CD4-positive, alpha-beta T cell treated with Interleukin-12 subunit alpha and Interleukin-12 subunit beta, for 1 hour (primary cell): Measurements from ENCODE around the gene MYO3B.
"Not testable (repeated sequence)": the region's sequence is repeated elsewhere in the genome, so short reads cannot be mapped to it uniquely, and the experiment has no call there.

Experiments used
- DNase-seq: peaks from one replicate; pipeline ENCODE4 v3.0.0-alpha.2; 2020

MYO3B gene

DNA sequence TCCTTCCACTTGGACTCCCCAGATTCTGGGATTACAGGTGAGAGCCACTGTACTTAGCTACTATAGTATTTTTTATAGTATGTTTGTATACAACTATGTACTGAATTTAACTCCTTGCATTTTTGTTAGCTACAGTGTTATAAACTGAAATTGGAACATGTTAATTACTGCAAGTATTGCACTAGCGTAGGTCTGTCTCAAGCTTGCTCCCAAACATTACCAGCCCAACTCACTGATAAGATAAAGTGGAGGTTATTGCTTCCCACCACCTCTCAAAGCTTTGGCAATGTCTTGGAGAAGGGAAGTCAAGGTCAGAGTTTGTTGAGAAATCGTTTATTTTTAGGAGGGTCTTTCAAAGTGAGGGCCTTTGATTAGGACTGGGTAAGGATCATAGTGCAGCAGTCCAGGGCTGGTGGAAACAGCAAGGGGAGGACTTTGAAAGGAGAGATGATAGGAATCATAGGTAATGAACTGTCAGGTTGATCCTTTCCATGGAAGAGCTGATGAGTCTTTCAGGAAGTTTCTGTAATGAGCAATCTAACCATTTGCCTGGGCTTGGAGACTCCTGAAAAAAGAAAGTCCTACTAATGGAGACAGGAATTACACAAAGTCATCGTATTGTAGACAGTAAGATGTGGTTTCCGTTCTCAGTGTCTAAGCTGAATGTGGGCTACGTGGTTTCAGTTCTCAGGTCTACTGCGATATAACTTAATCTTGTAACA lies 257.1 kb downstream of the MYO3B start:
- peak; percentile 39 for DNase-seq

DNA sequence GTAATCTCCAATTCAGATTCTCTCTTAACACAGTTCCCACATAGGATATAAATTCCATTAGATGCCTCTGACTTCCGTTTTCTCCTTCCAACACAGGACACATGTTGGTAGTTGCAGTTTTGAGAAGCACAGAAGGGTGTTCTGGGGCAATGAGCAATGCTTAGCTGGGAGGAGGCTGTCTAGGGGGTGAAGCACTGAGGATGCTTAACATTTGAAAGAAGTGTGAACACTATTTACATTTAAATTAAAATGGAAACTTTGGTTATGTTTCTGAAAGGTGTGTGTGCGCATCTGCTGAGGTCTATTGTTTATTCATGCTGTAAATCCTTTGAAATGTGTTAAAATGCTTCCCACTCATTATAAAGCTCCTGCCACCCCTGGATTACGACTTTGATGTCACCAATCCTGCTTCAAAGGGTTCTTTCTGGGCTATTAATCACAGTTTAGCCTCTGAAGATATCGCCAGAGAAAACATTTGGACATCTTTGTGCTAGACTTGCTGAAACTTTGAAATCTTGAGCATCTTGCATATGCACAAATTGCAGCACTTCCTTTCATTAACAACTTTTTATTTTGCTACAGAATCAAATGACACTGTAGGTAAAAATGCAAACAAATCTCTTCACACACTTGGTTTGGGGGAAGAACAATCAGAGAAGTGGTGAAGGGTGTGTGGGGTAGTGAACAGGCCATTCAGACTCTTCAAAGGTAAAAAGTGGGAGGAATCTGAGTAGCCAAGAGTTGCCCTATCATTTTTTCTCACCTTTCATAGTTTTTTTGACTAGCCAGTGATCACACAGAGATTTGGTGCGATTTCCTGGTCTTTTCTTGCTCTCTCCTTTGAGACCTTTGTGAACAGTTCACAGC lies 258.4 kb downstream of the MYO3B start:
- no peak for DNase-seq

DNA sequence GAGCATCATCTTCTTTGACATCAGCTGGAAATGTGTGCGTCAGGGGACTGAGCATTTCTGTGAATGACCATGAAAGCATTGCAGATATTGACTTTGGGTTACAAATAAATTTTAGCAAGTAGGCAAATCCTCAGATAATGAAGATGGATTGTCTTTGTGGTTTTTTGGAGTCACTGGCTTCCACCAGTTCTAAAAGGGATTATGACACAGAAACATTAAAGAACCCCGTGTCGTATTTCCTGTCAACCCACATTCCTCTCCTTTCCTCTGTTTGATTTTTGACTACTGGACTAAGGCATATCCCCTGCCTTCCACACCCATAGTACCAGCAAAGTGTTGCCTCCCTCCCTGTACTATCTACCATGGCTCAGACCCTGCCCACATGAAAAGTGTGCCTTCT lies 268.1 kb downstream of the MYO3B start:
- DNase-seq, result no peak

DNA sequence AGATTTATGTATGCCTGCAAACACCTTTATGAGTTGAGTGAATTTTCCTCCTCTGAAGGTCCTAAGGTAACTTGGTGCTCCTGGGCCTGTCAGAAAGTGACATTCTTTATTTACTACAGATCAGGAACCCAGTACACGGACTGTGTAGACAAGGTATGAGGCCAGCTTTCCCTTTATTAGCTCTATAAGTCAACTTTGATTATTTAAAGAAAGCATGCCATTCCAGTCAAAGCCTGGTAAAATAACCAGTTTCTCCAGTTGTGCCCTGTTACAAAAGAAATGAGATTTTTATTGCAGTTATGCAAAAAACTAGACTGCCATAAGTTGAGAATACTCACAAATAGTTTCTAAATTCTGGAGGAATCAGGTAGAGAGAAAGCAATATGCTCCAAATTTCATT lies 271.1 kb downstream of the MYO3B start:
- DNase-seq, result no peak

DNA sequence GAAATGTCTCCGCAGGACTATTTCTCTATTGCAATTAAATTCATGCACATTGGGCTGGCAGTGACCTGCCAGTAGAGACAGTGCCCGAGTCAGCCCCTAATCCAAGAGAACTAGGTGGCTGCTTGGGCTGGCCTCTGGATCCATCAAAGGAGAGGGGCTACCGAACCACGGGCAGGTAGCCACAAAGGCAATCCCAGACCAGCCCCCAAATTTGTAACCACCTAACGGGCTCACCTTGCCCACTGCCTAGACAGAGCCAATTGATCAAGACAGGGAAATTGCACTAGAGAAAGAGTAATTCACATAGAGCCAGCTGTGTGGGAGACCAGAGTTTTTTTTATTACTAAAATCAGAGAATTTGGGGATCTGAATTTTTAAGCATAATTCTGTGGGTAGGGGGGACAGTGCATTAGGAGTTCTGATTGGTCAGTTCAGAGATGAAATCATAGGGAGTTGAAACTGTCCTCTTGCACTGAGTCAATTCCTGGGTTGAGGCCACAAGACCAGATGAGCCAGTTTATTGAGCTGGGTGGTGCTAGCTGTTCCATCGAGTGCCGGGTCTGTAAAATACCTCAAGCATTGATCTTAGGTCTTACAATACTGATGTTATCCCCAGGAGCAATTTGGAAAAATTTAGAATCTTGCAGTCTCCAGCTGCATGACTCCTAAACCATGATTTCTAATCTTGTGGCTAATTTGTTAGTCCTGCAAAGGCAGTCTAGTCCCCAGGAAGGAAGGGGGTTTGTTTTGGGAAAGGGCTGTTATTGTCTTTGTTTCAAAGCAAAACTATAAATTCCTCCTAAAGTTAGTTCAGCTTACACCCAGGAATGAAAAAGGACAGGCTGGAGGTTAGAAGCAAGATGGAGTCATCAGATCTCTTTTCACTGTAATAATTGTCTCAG lies 276.8 kb downstream of the MYO3B start:
- DNase-seq, result no peak

DNA sequence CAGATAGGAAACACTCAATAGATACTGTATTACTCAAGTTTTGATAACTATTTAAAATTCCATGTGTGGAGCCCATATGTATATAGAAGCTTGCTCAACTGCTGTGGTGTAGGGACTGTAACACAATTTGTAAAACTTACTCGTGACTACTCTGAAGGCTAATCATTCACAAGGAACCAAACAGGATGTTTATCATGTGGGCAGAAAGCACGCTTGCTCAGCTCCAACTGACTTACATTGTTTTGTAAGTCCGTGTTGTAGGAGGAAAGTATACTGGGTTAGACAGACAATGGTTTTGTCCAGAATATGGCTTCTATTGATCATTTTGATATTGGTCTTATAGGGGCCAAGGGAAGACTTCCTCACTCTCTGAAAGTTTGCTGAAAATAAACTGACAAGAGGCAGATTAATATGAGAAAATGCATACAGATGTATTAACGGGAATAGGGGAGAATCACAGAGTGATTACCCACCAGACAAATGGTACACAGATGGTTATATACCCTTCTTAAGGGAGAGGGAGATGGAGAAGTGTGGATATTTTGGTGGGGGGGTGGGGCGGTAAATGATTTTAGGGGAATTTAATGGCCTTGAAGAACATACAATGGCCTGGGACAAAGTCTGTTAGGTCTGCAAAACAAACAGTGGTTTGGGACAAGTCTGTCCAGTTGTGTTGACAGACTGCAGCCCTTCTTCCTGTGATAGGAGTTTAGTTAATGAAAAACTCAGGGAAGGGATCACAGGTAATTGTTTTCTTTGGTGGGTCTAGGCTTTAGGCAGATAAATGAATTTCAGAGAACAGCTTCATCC lies 277.9 kb downstream of the MYO3B start:
- DNase-seq, result no peak

DNA sequence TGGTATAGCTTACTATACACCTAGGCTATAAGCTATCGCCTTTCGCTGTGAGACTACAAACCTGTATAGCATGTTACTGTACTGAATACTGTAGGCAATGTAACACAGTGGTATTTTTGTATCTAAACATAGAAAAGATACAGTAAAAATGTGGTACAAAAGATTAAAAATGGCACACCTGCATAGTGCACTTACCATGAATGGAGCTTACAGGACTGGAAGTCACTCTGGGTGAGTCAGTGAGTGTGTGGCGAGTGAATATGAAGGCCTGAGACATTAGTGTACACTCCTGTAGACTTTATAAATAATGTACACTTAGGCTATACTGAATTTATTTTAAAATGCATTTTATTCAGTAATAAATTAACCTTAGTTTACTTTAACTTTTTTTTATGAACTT lies 279.0 kb downstream of the MYO3B start:
- no peak for DNase-seq

DNA sequence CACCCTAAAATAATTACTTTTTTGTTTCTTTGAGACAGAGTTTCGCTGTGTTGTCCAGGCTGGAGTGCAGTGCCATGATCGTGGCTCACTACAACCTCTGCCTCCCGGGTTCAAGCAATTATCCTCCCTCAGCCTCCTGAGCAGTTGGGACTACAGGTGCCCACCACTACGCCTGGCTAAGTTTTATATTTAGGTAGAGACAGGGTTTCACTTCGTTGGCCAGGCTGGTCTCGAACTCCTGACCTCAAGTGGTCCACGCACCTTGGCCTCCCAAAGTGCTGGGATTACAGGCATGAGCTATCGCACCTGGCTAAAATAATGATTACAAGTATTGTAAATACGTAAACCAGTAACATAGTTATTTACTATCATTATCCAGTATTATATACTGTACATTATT lies 279.8 kb downstream of the MYO3B start:
- DNase-seq, result no peak

DNA sequence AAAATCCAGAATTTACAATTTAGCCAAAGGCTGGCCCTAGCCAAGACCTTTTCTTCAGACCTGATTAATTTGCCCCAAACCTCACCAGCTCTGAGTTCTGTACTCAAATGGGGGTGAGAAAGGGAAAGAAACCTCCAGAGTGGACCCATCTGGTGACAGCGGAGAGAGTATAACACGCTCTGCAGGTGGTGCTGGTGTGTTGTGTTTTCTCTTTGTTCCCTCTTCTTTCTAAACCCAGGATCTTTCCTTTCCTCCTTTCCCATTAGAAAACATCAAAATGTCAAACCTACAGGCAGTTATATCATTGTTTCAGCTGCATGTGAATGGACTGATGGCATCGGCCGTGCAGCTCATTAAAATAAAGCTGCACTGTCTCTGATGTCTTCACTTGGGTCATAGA lies 283.9 kb downstream of the MYO3B start:
- no peak for DNase-seq

DNA sequence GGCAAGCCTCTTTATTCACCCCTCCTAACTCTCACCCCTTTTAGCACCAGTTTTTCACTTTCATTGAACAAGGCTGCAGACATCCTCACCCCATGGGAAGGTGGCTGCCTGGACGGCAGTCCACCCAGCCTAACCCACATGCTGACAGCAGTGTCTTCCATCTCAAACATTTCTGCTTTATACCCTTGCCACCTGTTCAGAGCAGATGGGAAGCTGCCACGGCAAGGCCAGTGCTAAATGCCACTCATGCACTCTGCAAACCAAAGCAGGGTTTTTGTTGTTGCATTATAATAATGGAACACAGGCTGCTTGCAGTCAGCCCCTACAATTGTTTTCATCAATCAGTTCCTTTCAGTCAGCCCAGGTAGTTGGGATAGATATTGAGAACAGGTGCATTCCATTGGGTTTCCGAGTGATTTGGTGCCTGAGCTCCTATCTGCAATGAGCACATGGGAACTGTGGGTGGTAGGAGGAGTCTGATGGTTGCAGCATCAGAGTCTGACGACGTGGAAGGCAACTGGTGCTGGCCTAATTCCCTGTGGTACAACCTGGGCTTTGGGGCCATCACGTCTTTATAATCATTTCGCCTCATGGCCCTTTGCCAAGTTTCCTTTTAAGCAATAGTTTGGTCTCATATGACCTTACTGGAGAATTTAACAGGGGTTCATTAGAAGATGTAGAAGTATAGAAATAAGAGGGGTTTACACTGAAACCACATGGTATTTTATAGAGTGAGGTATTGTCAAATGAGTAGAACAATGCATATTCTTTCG lies 284.7 kb downstream of the MYO3B start:
- DNase-seq, result no peak

DNA sequence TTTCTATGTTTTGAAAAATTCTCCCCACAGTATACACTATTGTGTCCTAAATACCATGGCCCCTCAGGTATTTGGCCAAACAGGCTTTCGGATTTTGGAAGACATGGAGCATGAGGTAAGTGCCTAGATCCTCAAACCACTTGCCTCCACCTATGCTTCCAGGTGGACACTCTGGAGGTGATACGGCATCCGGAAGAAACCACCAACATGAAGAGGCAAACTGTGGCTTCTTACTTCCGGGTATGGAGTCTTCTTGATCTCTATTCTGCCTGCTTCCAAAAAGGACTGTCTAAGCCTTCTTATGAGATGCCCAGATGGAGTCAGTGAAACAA lies 285.2 kb downstream of the MYO3B start:
- DNase-seq, result no peak

DNA sequence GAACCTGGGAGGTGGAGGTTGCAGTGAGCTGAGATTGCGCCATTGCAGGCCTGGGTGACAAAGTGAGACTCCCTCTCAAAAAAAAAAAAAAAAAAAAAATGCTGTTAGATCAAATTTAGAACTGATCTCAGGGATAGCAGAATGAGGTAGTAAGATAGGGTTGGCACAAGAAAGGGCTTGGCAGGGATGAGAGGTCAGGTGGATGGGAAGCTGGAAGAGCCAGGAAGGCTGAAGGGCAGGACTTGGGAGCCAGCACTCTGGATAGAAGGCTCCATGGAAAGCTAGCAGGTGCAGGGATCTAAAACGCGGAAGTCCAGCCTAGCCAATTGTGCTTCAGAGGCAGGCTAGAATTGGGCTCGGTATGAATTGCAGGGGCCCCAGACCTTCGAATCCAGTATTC lies 286.3 kb downstream of the MYO3B start:
- DNase-seq, result no peak

DNA sequence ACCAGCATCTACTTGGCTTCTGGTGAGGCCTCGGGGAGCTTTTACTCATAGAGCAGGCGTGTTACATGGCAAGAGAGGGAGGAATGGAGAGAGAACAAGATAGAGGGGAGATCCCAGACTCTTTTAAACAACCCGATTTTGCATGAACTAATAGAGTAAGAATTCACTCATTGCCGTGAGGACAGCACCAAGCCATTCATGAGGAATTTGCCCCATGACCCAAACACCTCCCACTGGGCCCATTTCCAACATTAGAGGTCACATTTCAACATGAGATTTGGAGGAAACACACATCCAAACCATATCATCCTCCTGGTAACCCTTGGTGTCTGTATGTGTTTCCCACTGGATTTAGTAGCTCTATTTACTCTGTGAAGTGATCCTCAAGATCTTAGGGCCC lies 287.3 kb downstream of the MYO3B start:
- DNase-seq, result no peak

DNA sequence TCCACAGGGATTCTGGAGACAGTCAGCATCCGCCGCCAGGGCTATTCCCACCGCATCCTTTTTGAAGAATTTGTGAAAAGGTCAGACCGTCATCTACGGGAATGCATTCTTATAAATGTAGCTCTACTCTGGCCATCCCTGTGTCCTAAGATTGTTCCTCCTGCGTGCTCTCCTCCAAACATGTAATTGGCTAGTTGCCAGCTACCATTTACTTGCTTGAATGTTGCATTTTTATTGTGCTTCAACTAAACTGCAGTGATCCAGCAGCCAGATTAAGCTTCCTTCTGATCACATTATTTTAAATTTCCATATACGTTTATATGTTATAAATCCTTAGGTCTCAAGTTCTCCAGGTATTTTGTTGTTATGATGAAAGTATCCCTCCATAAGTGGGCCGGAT lies 288.7 kb downstream of the MYO3B start:
- DNase-seq, result no peak

DNA sequence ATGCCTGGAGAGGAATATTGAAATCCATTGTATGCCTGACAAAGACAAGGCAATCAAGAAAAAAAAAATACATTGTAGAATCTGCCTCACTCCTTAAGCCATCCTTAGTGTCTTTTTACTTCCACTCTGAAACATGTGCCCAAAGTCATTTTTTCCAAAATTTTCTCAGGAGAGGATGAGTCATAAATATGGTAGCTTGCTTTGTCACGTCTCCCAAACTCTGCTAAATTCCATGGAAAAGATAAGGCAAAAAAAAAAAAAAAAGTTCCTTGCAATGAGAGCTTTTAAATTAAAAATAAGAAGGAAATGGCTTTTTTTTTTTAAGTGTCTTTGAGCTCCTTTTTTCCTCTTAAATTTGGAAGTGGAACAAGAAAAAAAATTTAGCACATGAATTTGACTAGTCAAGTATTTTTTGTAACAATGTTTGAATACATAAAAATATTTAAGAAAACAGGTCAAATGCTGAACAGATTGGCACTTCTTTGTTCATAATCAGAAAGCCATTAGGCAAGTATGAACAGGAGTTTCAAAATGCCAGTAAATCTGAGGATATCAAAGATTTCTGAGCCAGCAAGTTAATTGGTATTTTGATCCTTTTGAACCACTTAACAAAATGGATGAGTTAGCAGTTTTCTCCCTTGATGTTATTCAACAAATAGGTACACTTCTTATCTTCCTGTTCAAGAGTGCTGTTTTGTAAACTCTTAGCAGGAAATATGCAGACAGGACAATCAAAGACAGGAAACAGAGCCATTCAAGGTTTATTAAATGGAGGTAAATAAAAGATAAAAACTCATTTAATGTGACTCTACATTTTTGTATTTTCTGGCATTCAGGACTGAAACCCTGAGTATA lies 289.8 kb downstream of the MYO3B start:
- DNase-seq, result no peak

DNA sequence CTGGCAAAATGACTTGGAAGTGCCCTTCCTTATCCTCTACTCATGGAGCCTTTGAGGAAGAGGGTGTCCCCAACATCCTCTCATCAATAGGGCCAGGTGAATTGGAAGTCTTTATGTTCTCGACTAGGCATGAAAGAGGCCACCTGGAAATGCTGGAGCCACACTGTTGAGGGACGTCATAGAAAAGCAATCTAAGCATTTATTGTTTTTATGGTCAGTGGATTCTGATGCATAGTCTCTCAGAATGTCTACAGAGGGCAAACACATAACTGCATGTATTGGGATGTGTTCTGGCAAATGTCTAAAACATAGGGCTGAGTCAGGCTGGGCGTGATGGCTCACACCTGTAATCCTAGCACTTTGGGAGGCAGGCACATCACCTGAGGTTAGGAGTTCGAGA lies 290.6 kb downstream of the MYO3B start:
- no peak for DNase-seq

DNA sequence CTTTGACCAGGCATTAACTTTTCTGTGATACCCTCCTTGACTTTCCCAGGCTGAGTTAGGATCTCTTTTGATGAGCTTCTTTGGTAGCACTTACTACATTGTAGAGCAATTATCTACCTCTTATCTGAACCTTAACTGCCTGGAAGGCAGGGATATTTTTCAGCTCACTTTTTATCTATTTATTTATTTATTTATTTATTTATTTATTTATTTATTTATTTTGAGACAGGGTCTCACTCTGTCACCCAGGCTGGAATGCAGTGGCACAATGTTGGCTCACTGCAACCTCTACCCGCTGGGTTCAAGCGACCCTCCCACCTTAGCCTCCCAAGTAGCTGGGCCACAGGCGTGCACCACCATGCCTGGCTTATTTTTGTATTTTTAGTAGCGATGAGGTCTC lies 294.6 kb downstream of the MYO3B start:
- DNase-seq, result not testable (repeated sequence)

DNA sequence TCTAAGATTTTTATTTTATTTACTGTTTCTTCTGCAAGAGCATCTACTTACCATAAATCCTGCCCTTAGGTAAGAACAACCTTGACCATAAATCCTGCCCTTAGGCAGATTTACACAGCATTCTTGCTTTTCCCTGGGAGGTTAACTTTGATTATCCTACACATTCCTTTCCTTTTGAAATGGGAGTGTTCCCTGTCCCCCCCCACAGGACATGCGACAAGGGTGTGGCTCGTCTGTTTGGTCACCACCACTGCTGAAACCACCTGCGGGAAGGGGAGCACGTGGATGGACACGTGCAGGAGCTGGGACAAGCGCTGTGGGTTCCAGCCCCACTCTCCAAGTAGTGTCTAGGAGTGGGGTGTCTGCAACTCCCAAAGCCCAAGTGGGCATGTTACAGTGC lies 297.9 kb downstream of the MYO3B start:
- no peak for DNase-seq

DNA sequence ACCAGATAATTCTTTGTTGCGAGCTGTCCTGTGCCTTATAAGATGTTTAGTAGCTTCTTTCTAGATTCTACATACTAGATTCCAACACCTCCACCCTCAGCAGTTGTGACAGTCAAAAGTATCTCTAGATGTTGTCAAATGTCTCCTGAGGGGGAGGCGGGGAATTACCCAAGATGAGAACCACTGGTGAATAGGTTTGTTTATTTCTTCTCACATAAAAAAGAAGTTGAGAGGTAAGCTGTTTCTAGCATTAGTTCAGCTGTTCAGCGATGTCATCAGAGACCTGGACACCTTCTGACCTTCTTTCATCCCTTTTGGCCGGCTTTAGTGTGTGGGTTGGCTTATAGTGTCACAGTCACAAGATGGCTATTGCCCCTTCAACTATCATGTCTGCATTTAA lies 299.7 kb downstream of the MYO3B start:
- DNase-seq, result no peak

DNA sequence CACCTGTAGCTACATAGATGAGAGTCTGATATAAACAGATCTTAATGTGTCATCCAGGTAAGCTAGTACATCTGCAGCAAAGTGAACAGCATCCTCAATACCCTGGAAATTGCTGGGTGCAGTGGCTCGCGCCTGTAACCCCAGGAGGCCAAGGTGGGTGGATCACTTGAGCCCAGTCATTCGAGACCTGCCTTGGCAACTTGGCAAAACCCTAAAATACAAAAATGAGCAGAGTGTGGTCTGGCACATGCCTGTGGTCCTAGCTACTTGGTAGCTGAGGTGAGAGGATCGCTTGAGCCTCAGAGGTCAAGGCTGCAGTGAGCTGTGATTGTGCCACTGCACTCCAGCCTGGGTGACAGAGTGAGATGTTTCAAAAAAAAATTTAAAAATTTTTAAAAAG lies 303.3 kb downstream of the MYO3B start:
- DNase-seq, result no peak

DNA sequence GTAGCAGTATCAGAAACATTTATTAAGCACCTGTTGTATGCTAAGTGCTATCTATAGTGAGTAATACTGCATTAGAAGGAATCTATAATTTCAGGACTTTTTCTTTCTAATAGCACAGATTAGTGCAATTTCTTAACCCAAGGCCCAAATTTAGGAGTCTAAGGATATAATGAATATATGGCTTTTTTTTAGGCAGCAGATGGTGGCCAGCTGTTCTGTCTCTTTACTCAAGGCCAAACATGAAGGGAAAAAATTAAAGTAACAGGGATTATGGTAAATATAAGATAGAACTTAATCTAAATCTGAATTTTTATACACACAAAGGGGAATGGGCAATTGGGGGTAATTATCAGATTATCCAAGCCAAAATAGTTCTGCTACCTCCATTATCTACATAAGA lies 306.6 kb downstream of the MYO3B start:
- no peak for DNase-seq
